GM21390 (cell line): ENCODE results near the gene ETV7.
"Not testable (repeated sequence)": the region's sequence is repeated elsewhere in the genome, so short reads cannot be mapped to it uniquely, and the experiment has no call there.

ENCODE experiments used
- ATAC-seq: cut with Tn5 transposase; IDR thresholded peaks from one replicate; pipeline ENCODE4 v1.9.1; 2021; ENCODE audit not compliant: unreplicated experiment

Gene ETV7

GRCh38 chr6:36343109-36343680, 44.3 kb downstream of the ETV7 start:
- no peak for ATAC-seq

GRCh38 chr6:36340618-36341454, 46.6 kb downstream of the ETV7 start:
- ATAC-seq, result no peak

- no peak for ATAC-seq
Measured at GRCh38 chr6:36340306-36340617, 47.2 kb downstream of the ETV7 start.

GRCh38 chr6:36339146-36339545, 48.3 kb downstream of the ETV7 start:
- ATAC-seq, result no peak

GRCh38 chr6:36338223-36338622, 49.2 kb downstream of the ETV7 start:
- ATAC-seq, result not testable (repeated sequence)

- no peak for ATAC-seq
Measured at GRCh38 chr6:36337814-36338213, 49.7 kb downstream of the ETV7 start.

- ATAC-seq, result no peak
Measured at GRCh38 chr6:36336779-36337241, 50.7 kb downstream of the ETV7 start, which contains the start of gene BNIP5. TSS of gene BNIP5 (minus strand) at chr6:36336888. CDS start at chr6:36330690, 6,198 bp downstream.

- no peak for ATAC-seq
Measured at GRCh38 chr6:36336208-36336710, 51.2 kb downstream of the ETV7 start.

GRCh38 chr6:36335465-36336207, 51.8 kb downstream of the ETV7 start:
- no peak for ATAC-seq

GRCh38 chr6:36334832-36335459, 52.5 kb downstream of the ETV7 start:
- ATAC-seq, result no peak

- ATAC-seq, result no peak
Measured at GRCh38 chr6:36333931-36334725, 53.3 kb downstream of the ETV7 start.

- ATAC-seq, result no peak
Measured at GRCh38 chr6:36333171-36333895, 54.1 kb downstream of the ETV7 start.

- ATAC-seq, result no peak
Measured at GRCh38 chr6:36331381-36331780, 56.1 kb downstream of the ETV7 start.

- no peak for ATAC-seq
Measured at GRCh38 chr6:36330366-36330765, 57.1 kb downstream of the ETV7 start.

GRCh38 chr6:36329798-36330291, 57.6 kb downstream of the ETV7 start:
- no peak for ATAC-seq

- no peak for ATAC-seq
Measured at GRCh38 chr6:36328600-36328999, 58.9 kb downstream of the ETV7 start.

- no peak for ATAC-seq
Measured at GRCh38 chr6:36327919-36328236, 59.6 kb downstream of the ETV7 start.

GRCh38 chr6:36327226-36327918, 60.1 kb downstream of the ETV7 start:
- ATAC-seq, result no peak

GRCh38 chr6:36326356-36326995, 61.0 kb downstream of the ETV7 start:
- ATAC-seq, result no peak
